D341Med (cell line): ENCODE measurements around the gene ACVR1B.

ENCODE experiments used
- DNase-seq: peaks from one replicate; pipeline ENCODE4 v3.0.0; 2012; ENCODE audit warnings: low spot score

The ACVR1B gene

DNA sequence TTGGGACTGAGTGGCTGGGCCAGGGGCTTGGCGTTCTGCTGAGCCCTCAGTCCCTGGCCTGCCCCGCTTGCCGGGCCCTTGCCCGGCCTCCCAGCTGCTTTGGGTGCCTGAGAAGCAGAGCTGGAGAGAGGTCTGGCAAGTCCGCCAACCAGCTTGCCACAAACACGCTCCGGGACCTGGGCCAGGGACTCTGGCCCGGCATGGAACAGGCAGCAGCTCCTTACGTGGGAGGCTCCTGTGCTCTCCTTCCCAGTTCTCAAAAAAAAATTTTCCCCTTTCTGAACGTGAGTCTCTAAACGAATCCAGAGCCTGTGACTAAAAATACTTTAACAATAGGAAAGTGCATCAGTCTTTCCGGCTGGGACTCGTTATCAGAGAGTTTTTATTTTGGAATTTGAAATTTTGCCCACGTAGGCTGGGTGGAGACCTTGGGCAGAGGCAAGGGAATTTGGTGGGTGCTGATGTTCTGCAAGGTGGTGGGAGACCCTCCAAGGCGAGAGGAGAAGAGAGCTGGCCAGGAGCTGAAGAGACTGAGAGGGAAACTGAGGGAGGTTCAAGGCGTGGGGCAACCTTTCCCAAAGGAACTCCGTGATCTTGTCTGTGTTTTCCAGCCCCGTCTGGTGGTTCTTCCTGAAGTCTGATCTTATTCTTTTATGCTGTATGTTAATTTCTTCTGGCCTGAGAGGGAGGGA, 92.9 kb downstream of the ACVR1B start:
- DNase-seq, result no peak

DNA sequence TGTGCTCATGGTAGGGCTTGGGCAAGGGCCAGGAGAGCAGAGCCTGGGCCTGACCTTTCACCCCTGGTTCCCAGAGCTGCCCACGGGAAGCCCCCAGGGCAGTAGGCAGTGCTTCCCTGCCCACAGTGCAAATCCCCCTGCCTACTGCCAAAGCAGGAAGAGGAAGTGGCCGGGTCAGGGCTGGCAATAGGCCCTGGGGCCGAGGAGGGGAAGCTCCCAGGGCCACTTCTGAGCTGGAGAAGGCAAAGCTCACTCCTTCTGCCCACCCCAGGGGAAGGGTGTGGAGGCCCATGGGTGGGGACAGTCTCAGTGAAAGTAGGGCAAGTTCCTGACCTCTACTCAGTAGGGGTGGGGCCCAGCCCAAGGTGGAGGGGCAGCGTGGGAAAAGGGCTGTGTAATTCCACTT, 94.3 kb downstream of the ACVR1B start:
- no peak for DNase-seq
